ENCODE measurements around the gene TMEM192.
"Not testable (repeated sequence)": the region's sequence is repeated elsewhere in the genome, so short reads cannot be mapped to it uniquely, and the experiment has no call there.

Gene TMEM192

DNA sequence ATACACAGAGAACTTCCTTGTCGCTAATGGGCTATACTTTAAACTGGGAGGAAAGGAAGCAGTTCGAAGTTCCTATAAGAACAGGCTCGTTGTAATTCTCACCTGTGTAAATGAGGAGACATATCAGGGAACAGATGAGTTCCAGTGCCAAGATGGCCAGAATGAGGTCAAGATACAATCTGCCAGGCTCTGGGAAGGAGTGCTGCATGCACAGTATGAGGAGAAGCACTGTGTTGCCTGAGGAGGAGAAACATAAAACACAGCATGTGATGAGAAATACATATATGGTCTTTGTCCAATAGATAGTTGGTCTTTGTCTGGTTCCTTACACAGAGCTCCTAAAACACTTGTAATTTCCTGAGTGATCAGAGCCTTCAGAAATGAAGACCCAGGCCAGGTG, 24.3 kb downstream of the TMEM192 start:
- DNase-seq = no peak

GRCh38 chr4:165085946-165086345, 26.7 kb downstream of the TMEM192 start:
- no peak for DNase-seq

DNA sequence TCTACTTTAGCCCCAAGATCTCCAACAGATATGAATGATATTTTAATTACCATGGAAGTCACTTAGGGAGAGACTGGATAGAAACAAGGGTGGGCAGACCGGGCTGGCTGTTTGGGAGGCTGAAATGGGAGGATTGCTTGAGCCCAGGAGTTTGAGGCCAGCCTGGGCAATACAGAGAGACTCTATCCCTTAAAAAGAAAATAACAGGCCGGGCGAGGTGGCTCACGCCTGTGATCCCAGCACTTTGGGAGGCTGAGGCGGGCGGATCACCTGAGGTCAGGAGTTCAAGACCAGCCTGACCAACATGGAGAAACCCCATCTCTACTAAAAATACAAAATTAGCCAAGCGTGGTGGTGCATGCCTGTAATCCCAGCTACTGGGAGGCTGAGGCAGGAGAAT, 27.9 kb downstream of the TMEM192 start:
- not testable (repeated sequence) for DNase-seq

DNA sequence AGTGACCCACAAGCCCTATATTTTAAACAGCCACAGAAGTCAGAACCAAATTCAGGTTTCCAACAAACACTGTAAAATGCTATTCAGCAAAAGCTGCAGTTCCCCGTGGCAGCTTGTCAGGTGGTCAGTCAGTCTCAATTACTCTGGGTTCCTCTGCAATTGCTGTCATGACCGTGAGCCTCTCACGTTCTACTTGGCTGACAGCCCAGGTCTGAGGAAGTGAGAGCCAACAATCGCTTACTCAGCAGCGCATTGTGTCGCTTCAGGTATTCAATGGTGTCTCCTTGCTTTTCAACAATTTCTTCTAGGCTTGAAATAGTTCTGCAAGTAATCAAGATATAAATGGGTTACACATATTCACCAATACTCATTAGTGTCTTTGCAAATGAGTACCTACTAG, 33.2 kb downstream of the TMEM192 start:
- no peak for DNase-seq

GRCh38 chr4:165077034-165077578, 35.6 kb downstream of the TMEM192 start:
- DNase-seq = no peak

GRCh38 chr4:165073346-165073745, 39.3 kb downstream of the TMEM192 start:
- not testable (repeated sequence) for DNase-seq

- no peak for DNase-seq
These were observed 42.1 kb downstream of the TMEM192 start for GRCh38 chr4:165070560-165070959.

DNA sequence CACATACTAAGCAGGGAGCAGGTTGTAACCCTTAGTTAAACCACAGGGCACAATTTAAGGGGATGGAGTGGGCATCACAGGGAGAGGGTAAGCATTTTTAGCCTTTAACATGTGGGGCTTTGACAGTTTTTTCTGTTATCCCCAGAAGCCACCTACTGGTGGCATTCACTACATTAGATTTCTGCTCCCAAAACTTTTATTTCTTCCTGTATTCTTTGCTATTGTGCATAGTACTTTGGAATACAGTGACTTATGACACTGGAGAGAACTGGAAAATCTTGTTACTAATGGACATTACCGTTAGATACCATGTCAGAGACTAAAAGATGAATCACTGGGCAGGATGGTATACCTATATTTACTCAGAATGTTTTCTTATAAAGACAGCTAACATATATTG, 51.7 kb downstream of the TMEM192 start:
- DNase-seq = no peak

DNA sequence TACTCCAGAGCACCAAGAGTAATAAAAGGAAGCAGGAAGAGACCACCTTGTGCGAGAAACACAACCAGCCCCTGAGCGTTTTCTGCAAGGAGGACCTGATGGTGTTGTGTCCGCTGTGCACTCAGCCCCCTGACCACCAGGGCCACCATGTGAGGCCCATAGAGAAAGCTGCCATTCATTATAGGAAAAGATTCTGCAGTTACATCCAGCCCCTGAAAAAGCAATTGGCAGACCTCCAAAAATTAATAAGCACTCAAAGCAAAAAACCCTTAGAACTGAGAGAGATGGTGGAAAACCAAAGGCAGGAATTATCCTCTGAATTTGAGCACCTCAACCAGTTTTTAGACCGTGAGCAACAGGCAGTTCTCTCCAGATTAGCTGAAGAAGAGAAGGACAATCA, 53.3 kb downstream of the TMEM192 start:
- no peak for DNase-seq

DNA sequence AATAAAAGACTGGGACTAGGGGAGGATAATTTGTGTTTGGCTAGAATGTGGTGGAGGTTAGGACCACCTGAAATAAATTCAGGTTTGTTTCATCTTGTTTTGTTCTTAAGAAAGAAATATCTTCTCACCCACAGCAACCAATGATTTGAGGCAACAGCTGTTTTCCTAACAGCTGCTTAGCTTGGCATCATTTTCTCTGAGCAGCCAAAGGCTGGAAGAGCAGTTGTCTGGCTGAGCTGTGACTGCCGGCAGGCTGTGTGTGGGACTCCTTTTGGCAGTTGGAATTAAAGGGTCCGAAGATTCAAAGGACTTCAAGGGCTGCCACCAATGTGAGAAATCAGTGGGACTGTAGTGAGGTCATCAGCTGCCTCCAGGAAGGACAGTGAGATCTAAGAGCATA, 54.0 kb downstream of the TMEM192 start:
- no peak for DNase-seq

DNA sequence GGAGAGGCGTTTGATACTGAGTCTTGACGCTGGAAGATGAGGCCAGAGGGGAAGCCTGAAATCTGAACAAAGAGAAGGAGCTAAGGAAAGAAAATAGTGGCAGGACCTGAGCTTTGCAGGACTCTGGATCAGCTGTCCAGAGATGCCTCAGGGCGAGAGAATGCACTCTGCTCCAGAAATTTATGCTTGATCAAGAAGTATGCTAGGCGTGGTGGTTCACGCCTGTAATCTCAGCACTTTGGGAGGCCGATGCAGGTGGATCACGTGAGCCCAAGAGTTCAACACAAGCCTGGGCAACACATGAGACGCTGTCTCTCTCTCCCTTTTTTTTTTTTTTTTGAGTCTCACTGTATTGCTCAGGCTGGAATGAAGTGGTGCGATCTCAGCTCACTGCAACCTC, 57.1 kb downstream of the TMEM192 start:
- no peak for DNase-seq

DNA sequence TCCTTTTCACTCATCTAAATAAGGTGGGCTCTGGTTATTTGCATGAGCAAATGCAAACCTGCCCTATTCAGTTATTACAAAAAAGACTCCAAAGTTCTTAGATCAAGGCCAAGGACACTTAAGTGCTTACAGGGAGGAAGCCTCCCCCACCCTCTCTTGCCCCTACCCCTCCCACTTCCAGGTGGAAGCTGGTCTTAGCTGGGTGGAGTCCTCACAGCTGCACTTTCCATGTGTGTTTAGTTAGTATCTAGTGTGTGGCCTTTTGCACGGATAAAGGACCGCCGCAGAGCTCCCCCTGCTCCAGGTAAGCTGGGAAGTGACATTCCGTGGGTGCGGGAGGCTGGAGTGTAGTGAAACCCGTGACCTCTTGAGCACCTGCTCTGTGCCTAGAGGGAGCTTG, 59.0 kb downstream of the TMEM192 start, which contains the start of gene TRIM75:
Gene TRIM75 (plus strand): TSS at position 222 of the 400 bp plus-strand sequence. CDS start 5,282 bp downstream, outside the sequence.
- no peak for DNase-seq

- no peak for DNase-seq
These were observed 60.0 kb downstream of the TMEM192 start for GRCh38 chr4:165052627-165053026.

- DNase-seq = no peak
These were observed 64.5 kb downstream of the TMEM192 start for GRCh38 chr4:165048170-165048569.

DNA sequence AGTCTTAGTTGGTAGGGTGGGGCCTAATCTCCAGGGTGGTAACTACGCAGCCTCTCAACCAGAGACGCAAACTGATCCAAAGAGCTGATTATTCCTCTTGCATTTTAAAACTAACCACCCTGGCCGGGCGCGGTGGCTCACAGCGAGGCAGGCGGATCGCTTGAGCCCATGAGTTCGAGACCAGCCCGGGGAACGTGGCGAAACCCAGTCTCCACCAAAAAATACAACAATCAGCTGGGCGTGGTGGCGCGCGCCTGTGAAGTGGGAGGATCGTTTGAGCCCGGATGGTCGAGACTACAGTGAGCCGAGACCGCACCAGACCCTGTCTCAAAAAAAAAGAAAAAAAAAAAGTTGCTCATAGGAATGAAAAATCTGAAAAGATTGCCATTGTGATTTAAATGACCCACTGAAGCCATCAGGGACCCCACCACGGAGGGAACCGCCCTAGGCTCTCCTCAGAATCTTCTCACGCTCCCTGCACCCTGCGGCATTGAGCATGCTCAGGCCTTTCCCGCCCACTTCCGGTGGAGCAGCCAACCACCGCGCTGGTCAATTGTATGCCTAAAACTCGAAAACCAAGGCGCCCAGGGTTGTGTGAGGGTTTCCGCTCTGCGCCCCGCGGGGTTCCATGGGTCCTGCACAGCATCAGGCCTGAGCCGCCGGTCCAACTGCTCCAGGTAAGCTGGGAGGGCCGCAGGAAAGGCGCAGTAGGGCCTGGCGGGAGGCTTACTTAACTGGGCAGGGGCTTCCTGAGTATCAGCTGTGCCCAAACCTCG, 81.0 kb downstream of the TMEM192 start, which contains the start of gene TRIM60:
Gene TRIM60 (plus strand): TSS at position 564 of the 776 bp plus-strand sequence. CDS start 8,074 bp downstream, outside the sequence.
- no peak for DNase-seq

DNA sequence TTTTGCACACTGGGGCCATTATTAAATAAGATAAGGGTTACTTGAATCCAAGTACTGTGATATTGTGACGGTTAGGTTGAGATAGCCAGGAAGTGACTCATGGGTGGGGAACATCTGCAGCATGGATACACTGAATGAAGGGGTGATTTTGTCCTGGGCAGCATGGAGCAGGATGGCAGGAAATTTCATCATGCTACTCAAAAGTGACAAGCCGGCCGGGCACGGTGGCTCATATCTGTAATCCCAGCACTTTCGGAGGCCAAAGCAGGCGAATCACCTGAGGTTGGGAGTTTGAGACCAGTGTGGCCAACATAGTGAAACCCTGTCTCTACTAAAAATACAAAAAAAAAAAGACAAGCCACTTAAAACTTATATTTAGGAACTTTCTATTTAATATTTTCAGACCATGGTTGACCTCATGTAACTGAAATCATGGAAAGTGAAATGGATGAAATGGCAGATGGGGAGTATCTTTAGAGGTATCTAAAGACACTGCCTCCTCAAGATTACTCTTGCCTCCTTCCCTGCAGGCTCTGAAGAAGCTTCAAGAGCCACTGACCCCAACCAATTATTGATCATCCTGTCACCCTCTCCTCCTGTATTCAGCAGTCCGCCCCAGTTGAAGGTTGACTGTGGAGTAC, 84.8 kb downstream of the TMEM192 start:
- no peak for DNase-seq

DNA sequence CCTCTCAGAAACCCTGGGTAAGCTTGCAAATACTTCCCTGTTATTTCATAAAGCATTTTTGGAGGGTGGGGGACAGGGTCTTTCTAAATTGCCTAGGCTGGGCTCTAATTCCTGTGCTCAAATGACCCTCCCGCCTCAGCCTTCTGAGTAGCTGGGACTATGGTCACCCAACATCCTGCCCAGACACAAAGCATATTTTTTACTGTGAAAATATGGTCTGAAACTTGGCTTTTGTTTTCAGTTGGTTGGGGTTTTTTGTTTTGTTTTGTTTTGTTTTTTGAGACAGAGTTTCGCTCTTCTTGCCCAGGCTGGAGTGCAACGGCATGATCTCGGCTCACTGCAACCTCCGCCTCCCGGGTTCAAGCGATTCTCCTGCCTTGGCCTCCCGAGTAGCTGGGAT, 86.9 kb downstream of the TMEM192 start:
- DNase-seq = not testable (repeated sequence)

Data from stimulated activated CD4-positive, alpha-beta T cell treated with anti-CD3 and anti-CD28 coated beads, Interleukin-4, amount 100 ng/mL, for 1 hour (primary cell).